GM12878 (cell line): ENCODE measurements around the gene TIGAR.

ENCODE experiments used
- CBFB ChIP-seq: IDR thresholded peaks from 2 replicates; pipeline ENCODE4 v1.6.1; 2016; ENCODE audit warnings: antibody characterized with exemption, low read depth
- CREM ChIP-seq: IDR thresholded peaks from 2 replicates; pipeline ENCODE4 v1.6.1; 2014; ENCODE audit warnings: antibody characterized with exemption, low read depth
- CTCF ChIP-seq, 3 experiments: IDR thresholded peaks in 2 of 3; conservative IDR thresholded peaks in 1 of 3; 2 replicates each; pipeline ENCODE4 v1.5.1; 2011; ENCODE audit warnings: low read depth in 3 of 3, low read length in 3 of 3, mild to moderate bottlenecking in 3 of 3, control low read depth in 2 of 3, moderate library complexity in 2 of 3, inconsistent platforms in 1 of 3, mixed read lengths in 1 of 3; ENCODE audit not compliant: control insufficient read depth in 2 of 3, insufficient read depth in 1 of 3; ENCODE audit errors: extremely low read depth in 1 of 3
- EZH2 ChIP-seq: IDR thresholded peaks from 2 replicates; pipeline ENCODE4 v1.6.1; 2012; ENCODE audit warnings: low read depth, mild to moderate bottlenecking, control low read depth, inconsistent platforms, low read length, borderline replicate concordance; ENCODE audit not compliant: control insufficient read depth
- FOXM1 ChIP-seq: IDR thresholded peaks from 2 replicates; pipeline ENCODE4 v1.6.1; 2012; ENCODE audit warnings: low read depth, mild to moderate bottlenecking, inconsistent platforms, low read length, moderate library complexity
- HDAC6 ChIP-seq: fragments of 200-600 bp; sonication (generic); IDR thresholded peaks from one replicate; pipeline ENCODE4 v1.8.0; 2017; ENCODE audit warnings: antibody characterized with exemption; ENCODE audit not compliant: unreplicated experiment
- NBN ChIP-seq: fragments of 450-650 bp; IDR thresholded peaks from 2 replicates; pipeline ENCODE4 v1.6.1; 2016
- NRF1 ChIP-seq: conservative IDR thresholded peaks from 2 replicates; pipeline ENCODE4 v1.6.1; 2011; ENCODE audit warnings: mild to moderate bottlenecking, low read depth, low read length, improper control_type of control experiment
- PBX3 ChIP-seq: IDR thresholded peaks from 2 replicates; pipeline ENCODE4 v1.6.1; 2011; ENCODE audit warnings: mild to moderate bottlenecking, low read depth, low read length, moderate library complexity; ENCODE audit not compliant: insufficient replicate concordance
- POLR2A ChIP-seq: IDR thresholded peaks from 2 replicates; pipeline ENCODE4 v1.6.1; 2011; ENCODE audit warnings: low read depth, mild to moderate bottlenecking, low read length
- RAD51 ChIP-seq: fragments of 450-650 bp; IDR thresholded peaks from 2 replicates; pipeline ENCODE4 v1.6.1; 2016; ENCODE audit warnings: moderate library complexity, mild to moderate bottlenecking, inconsistent platforms
- SMARCA5 ChIP-seq: fragments of 450-650 bp; IDR thresholded peaks from 2 replicates; pipeline ENCODE4 v1.6.1; 2017; ENCODE audit warnings: mild to moderate bottlenecking
- ZNF274 ChIP-seq: IDR thresholded peaks from one replicate; pipeline ENCODE4 v1.8.0; 2011; ENCODE audit not compliant: insufficient read length, insufficient read depth
- TF ChIP-seq, protein P1 (sequence below): IDR thresholded peaks from 2 replicates; pipeline ENCODE4 v1.6.1; 2012; ENCODE audit warnings: low read depth, low read length, improper control_type of control experiment

- TF ChIP-seq CTCF (IDR thresholded peaks at IDR 0.05 in 2 of 3, conservative IDR thresholded peaks at IDR 0.05 in 1 of 3; ENCODE audit: control insufficient read depth in 2 of 3, extremely low read depth in 1 of 3, insufficient read depth in 1 of 3, low read depth in 3 of 3, low read length in 3 of 3): no peak
- no peak for TF ChIP-seq PBX3
- TF ChIP-seq POLR2A: no peak
- TF ChIP-seq RAD51: no peak
- no peak for TF ChIP-seq EZH2
- no peak for TF ChIP-seq NRF1
- no peak for TF ChIP-seq CBFB
- no peak for TF ChIP-seq NBN
- no peak for TF ChIP-seq HDAC6
- no peak for TF ChIP-seq CREM
- TF ChIP-seq, protein P1, sequence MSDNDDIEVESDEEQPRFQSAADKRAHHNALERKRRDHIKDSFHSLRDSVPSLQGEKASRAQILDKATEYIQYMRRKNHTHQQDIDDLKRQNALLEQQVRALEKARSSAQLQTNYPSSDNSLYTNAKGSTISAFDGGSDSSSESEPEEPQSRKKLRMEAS: no peak
- no peak for TF ChIP-seq SMARCA5
- no peak for TF ChIP-seq FOXM1
- TF ChIP-seq ZNF274: no peak
Measured at GRCh38 chr12:4284306-4284705, 36.7 kb upstream of the TIGAR start.
